H1 (cell line): ENCODE data around the gene IBSP. TPM values are rescaled to one million over a fixed set of nuclear protein-coding genes. Genes with fewer than 3 reads are reported as not detected.

Experiments
- CTCF ChIA-PET: fragments of 300-600 bp; sonication (Branson Sonifier 250); formaldehyde crosslinking; loops from one replicate; lab custom pipeline; 2021; ENCODE audit not compliant: partially characterized antibody; lab: Charles Lee
- POLR2A ChIA-PET: fragments of 300-600 bp; sonication (Branson Sonifier 250); formaldehyde crosslinking; loops from one replicate; lab custom pipeline; 2021; ENCODE audit warnings: inconsistent platforms; ENCODE audit not compliant: partially characterized antibody; lab: Charles Lee
- DNase-seq, 2 experiments: peaks; one replicate each; pipeline versions ENCODE4 v3.0.0 to v3.0.0-alpha.2; 2010 to 2022; ENCODE audit warnings: low spot score in 2 of 2, low read depth in 1 of 2, mixed read lengths in 1 of 2
- FAIRE-seq: peaks from 2 replicates; lab custom pipeline; 2011; peaks lifted over from hg19 to GRCh38; lab: Jason Lieb, UNC
- H2AFZ ChIP-seq: 2 replicates; pipeline ENCODE4 v1.8.1; 2012; ENCODE audit warnings: low read length, inconsistent platforms
- H2AK5ac ChIP-seq: 2 replicates; pipeline ENCODE4 v1.6.1; 2013; ENCODE audit warnings: low read depth, low read length
- H2BK120ac ChIP-seq: replicated peaks from 2 replicates; pipeline ENCODE3; 2013; ENCODE audit warnings: low read depth, low read length, inconsistent platforms
- H2BK12ac ChIP-seq: 2 replicates; pipeline ENCODE4 v1.6.1; 2013; ENCODE audit warnings: low read depth, low read length
- H2BK15ac ChIP-seq: 2 replicates; pipeline ENCODE4 v1.6.1; 2013; ENCODE audit warnings: low read length
- H2BK20ac ChIP-seq: 2 replicates; pipeline ENCODE4 v1.6.1; 2013; ENCODE audit warnings: low read length
- H2BK5ac ChIP-seq: 2 replicates; pipeline ENCODE4 v1.6.1; 2013; ENCODE audit warnings: low read depth, low read length
- H3K14ac ChIP-seq: 2 replicates; pipeline ENCODE4 v1.6.1; 2013; ENCODE audit warnings: inconsistent platforms; ENCODE audit not compliant: insufficient read length
- H3K18ac ChIP-seq: 2 replicates; pipeline ENCODE4 v1.6.1; 2013; ENCODE audit warnings: low read length; ENCODE audit errors: extremely low read depth
- H3K23ac ChIP-seq: 2 replicates; pipeline ENCODE4 v1.6.1; 2013; ENCODE audit warnings: inconsistent platforms; ENCODE audit not compliant: insufficient read length
- H3K23me2 ChIP-seq: 2 replicates; pipeline ENCODE4 v1.6.1; 2013; ENCODE audit warnings: low read depth, low read length
- H3K27ac ChIP-seq: 2 replicates; pipeline ENCODE4 v1.6.1; 2011; ENCODE audit warnings: low read depth, low read length, inconsistent platforms
- H3K27me3 ChIP-seq, 4 experiments: replicated peaks in 1 of 4; 1 replicate in 1 of 4; 2 replicates in 3 of 4; pipeline versions ENCODE4 v1.6.1 to v1.8.1; 2011 to 2013; ENCODE audit warnings: low read length in 3 of 4, mild to moderate bottlenecking in 3 of 4, inconsistent platforms in 2 of 4, mixed read lengths in 2 of 4, moderate library complexity in 1 of 4; ENCODE audit not compliant: control insufficient read depth in 3 of 4, insufficient read depth in 3 of 4; ENCODE audit errors: extremely low read depth in 1 of 4
- H3K36me3 ChIP-seq, 4 experiments: 2 replicates each; pipeline versions ENCODE4 v1.6.1 to v1.8.1; 2011 to 2013; ENCODE audit warnings: mild to moderate bottlenecking in 4 of 4, low read length in 3 of 4, moderate library complexity in 2 of 4, control low read depth in 1 of 4, inconsistent platforms in 1 of 4; ENCODE audit not compliant: insufficient read depth in 4 of 4, control insufficient read depth in 2 of 4
- H3K4ac ChIP-seq: replicated peaks from 2 replicates; pipeline ENCODE3; 2013; ENCODE audit warnings: low read length, low read depth, mixed read lengths, inconsistent platforms; ENCODE audit not compliant: insufficient read length
- H3K4me1 ChIP-seq, 4 experiments: replicated peaks in 1 of 4; 1 replicate in 1 of 4; 2 replicates in 3 of 4; pipeline versions ENCODE4 v1.6.1 to v1.8.1; 2011 to 2013; ENCODE audit warnings: low read length in 3 of 4, inconsistent platforms in 2 of 4, mixed read lengths in 1 of 4; ENCODE audit not compliant: insufficient read depth in 4 of 4, control insufficient read depth in 3 of 4
- H3K4me2 ChIP-seq, 2 experiments: 2 replicates each; pipeline versions ENCODE4 v1.6.1 to v1.8.1; 2011 to 2013; ENCODE audit warnings: low read depth in 2 of 2, low read length in 2 of 2, control low read depth in 1 of 2, inconsistent platforms in 1 of 2, mild to moderate bottlenecking in 1 of 2; ENCODE audit not compliant: insufficient read depth in 1 of 2
- H3K4me3 ChIP-seq, 4 experiments: fragments of 200-600, 300-600 bp in 1 of 4; sonication (generic), shearing (Covaris generic), sonication (Bioruptor Twin) in 1 of 4; 2 replicates each; pipeline versions ENCODE4 v1.5.1 to v1.8.1; 2011 to 2016; ENCODE audit warnings: low read length in 4 of 4, low read depth in 3 of 4, control low read depth in 2 of 4, inconsistent platforms in 2 of 4, mild to moderate bottlenecking in 2 of 4, mixed read lengths in 1 of 4, moderate library complexity in 1 of 4; ENCODE audit not compliant: insufficient read depth in 2 of 4; ENCODE audit errors: extremely low read depth in 1 of 4
- H3K56ac ChIP-seq: replicated peaks from 2 replicates; pipeline ENCODE3; 2013; ENCODE audit warnings: low read depth, mild to moderate bottlenecking, mixed read lengths, low read length, inconsistent platforms; ENCODE audit not compliant: insufficient read length
- H3K79me1 ChIP-seq: 2 replicates; pipeline ENCODE4 v1.6.1; 2013; ENCODE audit warnings: low read depth, low read length, control low read depth
- H3K79me2 ChIP-seq, 2 experiments: 2 replicates each; pipeline versions ENCODE4 v1.6.1 to v1.8.1; 2012 to 2013; ENCODE audit warnings: low read length in 2 of 2, mild to moderate bottlenecking in 2 of 2, inconsistent platforms in 1 of 2; ENCODE audit not compliant: insufficient read depth in 2 of 2, control insufficient read depth in 1 of 2
- H3K9ac ChIP-seq, 4 experiments: replicated peaks in 1 of 4; 1 replicate in 1 of 4; 2 replicates in 3 of 4; pipeline versions ENCODE4 v1.6.1 to v1.8.1; 2011 to 2013; ENCODE audit warnings: low read depth in 3 of 4, low read length in 3 of 4, control low read depth in 2 of 4, mild to moderate bottlenecking in 2 of 4, moderate library complexity in 2 of 4, inconsistent platforms in 1 of 4; ENCODE audit errors: extremely low read depth in 1 of 4
- H3K9me3 ChIP-seq, 2 experiments: 2 replicates each; pipeline versions ENCODE4 v1.6.1 to v1.8.1; 2012 to 2013; ENCODE audit warnings: mild to moderate bottlenecking in 2 of 2, moderate library complexity in 2 of 2, control low read depth in 1 of 2, inconsistent platforms in 1 of 2, low read depth in 1 of 2, low read length in 1 of 2, mixed read lengths in 1 of 2; ENCODE audit not compliant: insufficient read depth in 2 of 2
- H4K20me1 ChIP-seq, 2 experiments: replicated peaks in 1 of 2; 2 replicates each; pipeline versions ENCODE3 to v1.8.1; 2011 to 2013; ENCODE audit warnings: inconsistent platforms in 2 of 2, low read length in 2 of 2, mild to moderate bottlenecking in 1 of 2; ENCODE audit not compliant: insufficient read depth in 2 of 2, control insufficient read depth in 1 of 2
- H4K5ac ChIP-seq: 2 replicates; pipeline ENCODE4 v1.6.1; 2013; ENCODE audit warnings: low read length, low read depth, mixed read lengths, inconsistent platforms; ENCODE audit not compliant: insufficient read length
- H4K8ac ChIP-seq: 2 replicates; pipeline ENCODE4 v1.8.0; 2013; ENCODE audit warnings: mild to moderate bottlenecking, moderate library complexity, low read length, inconsistent platforms; ENCODE audit not compliant: insufficient read depth; ENCODE audit errors: extremely low read depth
- H4K91ac ChIP-seq: replicated peaks from 2 replicates; pipeline ENCODE3; 2013; ENCODE audit warnings: low read length, mixed read lengths, inconsistent platforms; ENCODE audit not compliant: insufficient read length
- ATF3 ChIP-seq: IDR thresholded peaks from 2 replicates; pipeline ENCODE4 v1.6.1; 2011; ENCODE audit warnings: low read depth, mild to moderate bottlenecking, low read length; ENCODE audit not compliant: insufficient read depth
- CHD1 ChIP-seq: IDR thresholded peaks from 2 replicates; pipeline ENCODE4 v1.6.1; 2012; ENCODE audit warnings: low read depth, low read length, improper control_type of control experiment
- GTF2F1 ChIP-seq: IDR thresholded peaks from 2 replicates; pipeline ENCODE4 v1.6.1; 2012; ENCODE audit warnings: low read depth, low read length, improper control_type of control experiment, borderline replicate concordance
- RXRA ChIP-seq: IDR thresholded peaks from 2 replicates; pipeline ENCODE4 v1.6.1; 2011; ENCODE audit warnings: low read depth, mild to moderate bottlenecking, low read length, moderate library complexity; ENCODE audit not compliant: insufficient read depth
- SAP30 ChIP-seq: fragments of 300-600 bp; sonication (generic); IDR thresholded peaks from 2 replicates; pipeline ENCODE4 v1.7.1; 2012; ENCODE audit warnings: low read length, moderate library complexity, mild to moderate bottlenecking, inconsistent platforms; ENCODE audit not compliant: insufficient read depth, insufficient replicate concordance
- YY1 ChIP-seq: IDR thresholded peaks from 2 replicates; pipeline ENCODE4 v1.6.1; 2011; ENCODE audit warnings: low read depth, mild to moderate bottlenecking, low read length
- WGBS, 2 experiments: shearing (Covaris generic) in 1 of 2; methylation state at CpG; one replicate each; pipeline versions ENCODE4 v1.1.6 to v1.1.7; 2013 to 2015; ENCODE audit warnings: low lambda C conversion rate in 2 of 2, mixed read lengths in 2 of 2, inconsistent platforms in 1 of 2, low coverage in 1 of 2, missing lambda C conversion rate in 1 of 2; ENCODE audit not compliant: insufficient replicate concordance in 2 of 2, insufficient coverage in 1 of 2, insufficient read length in 1 of 2; ENCODE audit errors: extremely low coverage in 1 of 2, missing lambda C conversion rate in 1 of 2; 5-methylcytosine and 5-hydroxymethylcytosine counted together
- polyA plus RNA-seq, 7 experiments: library from polyadenylated mRNA; depleted of rRNA in 3 of 7; stranded (reverse) in 5 of 7; unstranded in 2 of 7; fragments of >200 nt in 5 of 7; fragments of 200-250 nt in 2 of 7; gene quantifications; 1 replicate in 5 of 7; 2 replicates in 1 of 7; 4 replicates in 1 of 7; pipeline versions ENCODE4 v1.2.1 to v1.2.3, GENCODE V29; 2011 to 2013; ENCODE audit warnings: missing spikeins in 2 of 7, mixed read lengths in 2 of 7
- total RNA-seq: library from RNA; stranded (reverse); fragmentation: NEBNext Ultra II Directional; extraction: Animal tissue kit (Norgen Biotek cat#: 25700); gene quantifications from 2 replicates; pipeline ENCODE4 v1.2.1, GENCODE V29; 2021

The IBSP gene
- total and polyA plus RNA-seq, 2 of the 8 experiments (the other 6 are each of a cell fraction or from before 2014, with no cell fraction given): not detected

GRCh38 chr4:87823724-87824123 lies 24.4 kb downstream of the IBSP start:
- CTCF ChIA-PET: interaction anchor here (3.7 to 4.0 kb wide), 2 partner anchors 15 to 25 kb away, joined by 16 to 37 read pairs; no protein-coding TSS in a partner anchor
- no peak overlapping the region for H2AFZ ChIP-seq
- 81% methylated on average over 1 of the region's 1 CpG; no CpG with 5 or more reads in 1 of the 2 experiments for WGBS, 2 experiments

More at GRCh38 chr4:87823724-87824123, 24.4 kb downstream of the IBSP start:
- H3K4me3 ChIP-seq: no peak overlapping the region
- H4K5ac ChIP-seq: no peak overlapping the region
- no peak overlapping the region for H2BK5ac ChIP-seq
- POLR2A ChIA-PET: no interaction called here
- H3K56ac ChIP-seq: no peak overlapping the region
- no peak for TF ChIP-seq RXRA
- no peak for TF ChIP-seq GTF2F1
- no peak for TF ChIP-seq SAP30
- TF ChIP-seq ATF3: no peak
- TF ChIP-seq CHD1: no peak
- no peak for TF ChIP-seq YY1
- H3K9me3 ChIP-seq: peaks cover 0 to 3% of the 10 kb centered on the region in 2 experiments; a peak in 1 of 4 replicates
- no peaks in the 10 kb centered on the region for H3K79me2 ChIP-seq
- no peak overlapping the region for H3K23ac ChIP-seq
- no peak overlapping the region for H4K91ac ChIP-seq
- H3K4me1 ChIP-seq: peaks cover 0 to 3% (median 2%) of the 10 kb centered on the region in 4 experiments; a peak in 3 of 7 replicates
- H2BK120ac ChIP-seq: no peak overlapping the region
- no peak overlapping the region for H3K4me2 ChIP-seq
- no peak overlapping the region for H3K14ac ChIP-seq
- DNase-seq: no peak
- no peak overlapping the region for H3K18ac ChIP-seq
- H3K27ac ChIP-seq: no peak overlapping the region
- no peaks in the 10 kb centered on the region; a peak in 1 of 7 replicates for H3K27me3 ChIP-seq
- no peak overlapping the region for H2BK12ac ChIP-seq
- no peak overlapping the region for H2AK5ac ChIP-seq
- no peak overlapping the region for H4K8ac ChIP-seq
- no peak overlapping the region for H2BK15ac ChIP-seq
- H2BK20ac ChIP-seq: no peak overlapping the region
- H3K23me2 ChIP-seq: no peaks in the 10 kb centered on the region
- FAIRE-seq: no peak
- H3K36me3 ChIP-seq: no peaks in the 10 kb centered on the region
- no peaks in the 10 kb centered on the region for H3K79me1 ChIP-seq
- no peaks in the 10 kb centered on the region for H4K20me1 ChIP-seq
- no peak overlapping the region for H3K9ac ChIP-seq
- no peak overlapping the region for H3K4ac ChIP-seq
